ENCODE data around the gene ADIPOR2. TPM values are rescaled to one million over a fixed set of nuclear protein-coding genes. Genes with fewer than 3 reads are reported as not detected.

ADIPOR2 gene
- total and polyA plus RNA-seq, 2 donors (not counting 1 experiment from before 2014, with no cell fraction given): 9.2 to 35.9 TPM

GRCh38 chr12:1663440-1664132 lies 27.3 kb upstream of the ADIPOR2 start:
- peaks cover 27% of the 10 kb centered on the region for H3K4me1 Mint-ChIP-seq
- peaks cover 5 to 6% of the 10 kb centered on the region in 2 donors for H3K4me1 ChIP-seq (ENCODE audit: control insufficient read depth in 2 of 2, insufficient read depth in 2 of 2, low read length in 2 of 2)
- TF ChIP-seq EZH2 (IDR thresholded peaks at IDR 0.05; ENCODE audit: borderline replicate concordance, insufficient read depth, low read depth, low read length, poor library complexity, severe bottlenecking): no peak
- no peak for TF ChIP-seq CTCF (IDR thresholded peaks at IDR 0.05)
- no peak overlapping the region for H3K9ac ChIP-seq (ENCODE audit: low read length)
- no peak overlapping the region for H3K4me2 ChIP-seq (replicated peaks; ENCODE audit: low read depth, low read length, poor library complexity, severe bottlenecking)
- no peaks in the 10 kb centered on the region for H3K27me3 ChIP-seq (replicated peaks in 1 of 4; ENCODE audit: control extremely low read depth in 1 of 4, control insufficient read depth in 3 of 4, insufficient read depth in 4 of 4, low read length in 3 of 4)
- intact Hi-C loops (cut with micrococcal nuclease): no loop called here
- H3K27ac Mint-ChIP-seq: peak overlapping the region; percentile 84
- H3K4me3 Mint-ChIP-seq: peak overlapping the region; percentile 79
- H3K9me3 ChIP-seq (ENCODE audit: control extremely low read depth in 1 of 3, control insufficient read depth in 2 of 3, insufficient read depth in 1 of 3, low read length in 2 of 3): peaks cover 0 to 6% (median 0%) of the 10 kb centered on the region in 3 donors
- H3K9me3 Mint-ChIP-seq (ENCODE audit: insufficient read depth): no peaks in the 10 kb centered on the region
- POLR2A ChIA-PET: interaction anchor here (0.6 kb wide), 1 partner anchor 261 kb away, joined by 4 read pairs; no protein-coding TSS in a partner anchor
- no peak for ATAC-seq (ENCODE audit: low read depth)
- no peaks in the 10 kb centered on the region for H4K20me1 ChIP-seq (ENCODE audit: control insufficient read depth, insufficient read depth, low read length, poor library complexity, severe bottlenecking)
- WGBS (ENCODE audit: insufficient coverage): 91% methylated on average over 8 of the region's 11 CpGs
- H3K36me3 ChIP-seq (replicated peaks in 1 of 2; ENCODE audit: control extremely low read depth in 1 of 2, control insufficient read depth in 1 of 2, extremely low read depth in 1 of 2, insufficient read depth in 2 of 2, low read length in 1 of 2): no peaks in the 10 kb centered on the region
- H3K27ac ChIP-seq (ENCODE audit: low read length in 2 of 2): no peak overlapping the region
- H2AFZ ChIP-seq (ENCODE audit: insufficient read depth, low read depth, low read length, poor library complexity, severe bottlenecking): no peak overlapping the region
- DNase-seq: no peak
- CTCF ChIA-PET: interaction anchor here (0.5 to 17.6 kb wide), 3 partner anchors 10 to 126 kb away, joined by 3 to 620 read pairs (median 4); no protein-coding TSS in a partner anchor
- no peaks in the 10 kb centered on the region for H3K27me3 Mint-ChIP-seq
- H3K79me2 ChIP-seq (ENCODE audit: control insufficient read depth, insufficient read depth, low read length): no peaks in the 10 kb centered on the region
- no peak overlapping the region for H3K4me3 ChIP-seq (ENCODE audit: control extremely low read depth in 1 of 5, extremely low read depth in 1 of 5, insufficient read depth in 1 of 5, low read depth in 2 of 5, low read length in 4 of 5)

DNA sequence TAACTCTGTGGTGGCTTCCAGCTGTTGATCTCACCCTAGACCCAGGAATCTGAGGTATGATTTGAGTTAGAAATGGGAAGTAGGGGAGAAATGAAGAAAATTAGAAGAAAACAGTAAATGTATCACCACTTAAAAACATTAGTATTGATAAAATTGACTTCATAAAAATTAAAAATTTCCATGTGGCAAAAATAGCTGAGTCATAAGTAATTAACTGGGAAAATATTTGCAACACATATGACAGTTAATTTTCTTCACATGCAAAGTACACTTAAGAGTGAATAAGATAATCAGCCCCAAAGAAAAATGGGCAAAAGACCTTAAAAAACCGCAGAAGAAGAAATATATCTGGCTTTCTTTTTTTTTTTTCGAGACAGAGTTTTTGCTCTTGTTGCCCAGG lies 25.5 kb upstream of the ADIPOR2 start:
- Histone ChIP-seq H3K9me3 (ENCODE audit: control extremely low read depth in 1 of 3, control insufficient read depth in 2 of 3, insufficient read depth in 1 of 3, low read length in 2 of 3) (peaks cover 0 to 6% (median 0%) of the 10 kb centered on the region in 3 donors), H3K9ac (ENCODE audit: low read length) (no peak overlapping the region), H2AFZ (ENCODE audit: insufficient read depth, low read depth, low read length, poor library complexity, severe bottlenecking) (no peak overlapping the region), H4K20me1 (ENCODE audit: control insufficient read depth, insufficient read depth, low read length, poor library complexity, severe bottlenecking) (no peaks in the 10 kb centered on the region), H3K79me2 (ENCODE audit: control insufficient read depth, insufficient read depth, low read length) (no peaks in the 10 kb centered on the region), H3K36me3 (replicated peaks in 1 of 2; ENCODE audit: control extremely low read depth in 1 of 2, control insufficient read depth in 1 of 2, extremely low read depth in 1 of 2, insufficient read depth in 2 of 2, low read length in 1 of 2) (no peaks in the 10 kb centered on the region), H3K27me3 (replicated peaks in 1 of 4; ENCODE audit: control extremely low read depth in 1 of 4, control insufficient read depth in 3 of 4, insufficient read depth in 4 of 4, low read length in 3 of 4) (no peaks in the 10 kb centered on the region), H3K4me1 (ENCODE audit: control insufficient read depth in 2 of 2, insufficient read depth in 2 of 2, low read length in 2 of 2) (peaks cover 10 to 13% of the 10 kb centered on the region in 2 donors), H3K4me3 (ENCODE audit: control extremely low read depth in 1 of 5, extremely low read depth in 1 of 5, insufficient read depth in 1 of 5, low read depth in 2 of 5, low read length in 4 of 5) (no peak overlapping the region), H3K27ac (ENCODE audit: low read length in 2 of 2) (no peak overlapping the region), H3K4me2 (replicated peaks; ENCODE audit: low read depth, low read length, poor library complexity, severe bottlenecking) (no peak overlapping the region)
- ChIA-PET POLR2A (no interaction called here), CTCF (interaction anchor here (0.7 kb wide), 1 partner anchor 25 kb away, joined by 4 read pairs; no protein-coding TSS in a partner anchor)
- Mint-ChIP-seq H3K27ac (no peak overlapping the region), H3K27me3 (no peaks in the 10 kb centered on the region), H3K9me3 (ENCODE audit: insufficient read depth) (no peaks in the 10 kb centered on the region), H3K4me3 (no peak overlapping the region), H3K4me1 (peaks cover 30% of the 10 kb centered on the region)
- ATAC-seq (ENCODE audit: low read depth) (no peak), DNase-seq (no peak)
- 100% methylated on average over 2 of the region's 2 CpGs for WGBS (ENCODE audit: insufficient coverage)
- intact Hi-C loops (cut with micrococcal nuclease): no loop called here
- TF ChIP-seq CTCF (IDR thresholded peaks at IDR 0.05) (no peak), EZH2 (IDR thresholded peaks at IDR 0.05; ENCODE audit: borderline replicate concordance, insufficient read depth, low read depth, low read length, poor library complexity, severe bottlenecking) (no peak)

Measured in B cell (primary cell).